B cell (primary cell): ENCODE data around the gene FHIP1B.

ENCODE experiments used
- EZH2 ChIP-seq: IDR thresholded peaks from 2 replicates; pipeline ENCODE4 v1.6.1; 2012; ENCODE audit warnings: borderline replicate concordance, low read depth, mild to moderate bottlenecking, moderate library complexity, low read length; ENCODE audit not compliant: insufficient read depth, poor library complexity, severe bottlenecking
- TF ChIP-seq, protein P1 (sequence below): fragments of 200-600 bp; IDR thresholded peaks from one replicate; pipeline ENCODE4 v1.8.0; 2022; ENCODE audit warnings: antibody characterized with exemption, mild to moderate bottlenecking

DNA sequence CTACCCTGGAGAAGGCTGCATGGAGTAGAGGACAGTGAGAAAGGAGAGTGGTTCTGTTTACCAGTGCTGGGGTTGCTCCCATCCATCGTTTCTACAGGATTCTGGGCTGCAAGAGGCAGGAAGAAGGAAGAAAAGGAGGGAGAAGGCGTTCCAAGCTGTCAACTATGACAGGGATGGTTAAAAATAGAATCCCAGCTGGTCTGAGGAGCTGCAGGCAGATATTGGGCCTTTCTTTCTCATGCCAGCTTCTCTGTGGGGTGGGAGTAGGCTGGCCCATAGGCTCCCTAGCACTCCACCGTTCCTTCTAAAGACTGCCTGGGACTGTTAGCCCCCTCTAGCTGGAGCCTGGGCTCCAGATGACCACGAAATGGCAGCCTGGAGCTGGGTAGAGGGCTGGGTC, 38.8 kb upstream of the FHIP1B start:
- TF ChIP-seq, protein P1, sequence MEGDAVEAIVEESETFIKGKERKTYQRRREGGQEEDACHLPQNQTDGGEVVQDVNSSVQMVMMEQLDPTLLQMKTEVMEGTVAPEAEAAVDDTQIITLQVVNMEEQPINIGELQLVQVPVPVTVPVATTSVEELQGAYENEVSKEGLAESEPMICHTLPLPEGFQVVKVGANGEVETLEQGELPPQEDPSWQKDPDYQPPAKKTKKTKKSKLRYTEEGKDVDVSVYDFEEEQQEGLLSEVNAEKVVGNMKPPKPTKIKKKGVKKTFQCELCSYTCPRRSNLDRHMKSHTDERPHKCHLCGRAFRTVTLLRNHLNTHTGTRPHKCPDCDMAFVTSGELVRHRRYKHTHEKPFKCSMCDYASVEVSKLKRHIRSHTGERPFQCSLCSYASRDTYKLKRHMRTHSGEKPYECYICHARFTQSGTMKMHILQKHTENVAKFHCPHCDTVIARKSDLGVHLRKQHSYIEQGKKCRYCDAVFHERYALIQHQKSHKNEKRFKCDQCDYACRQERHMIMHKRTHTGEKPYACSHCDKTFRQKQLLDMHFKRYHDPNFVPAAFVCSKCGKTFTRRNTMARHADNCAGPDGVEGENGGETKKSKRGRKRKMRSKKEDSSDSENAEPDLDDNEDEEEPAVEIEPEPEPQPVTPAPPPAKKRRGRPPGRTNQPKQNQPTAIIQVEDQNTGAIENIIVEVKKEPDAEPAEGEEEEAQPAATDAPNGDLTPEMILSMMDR, result no peak
- no peak for TF ChIP-seq EZH2
